Measurements from ENCODE around the gene ABTB2.

The ABTB2 gene

GRCh38 chr11:34341096-34341495 lies 16.7 kb downstream of the ABTB2 start:
- no peak for DNase-seq

GRCh38 chr11:34340653-34341052 lies 17.2 kb downstream of the ABTB2 start:
- no peak for DNase-seq

- DNase-seq: no peak
Measured at GRCh38 chr11:34339149-34340064, 18.4 kb downstream of the ABTB2 start.

DNA sequence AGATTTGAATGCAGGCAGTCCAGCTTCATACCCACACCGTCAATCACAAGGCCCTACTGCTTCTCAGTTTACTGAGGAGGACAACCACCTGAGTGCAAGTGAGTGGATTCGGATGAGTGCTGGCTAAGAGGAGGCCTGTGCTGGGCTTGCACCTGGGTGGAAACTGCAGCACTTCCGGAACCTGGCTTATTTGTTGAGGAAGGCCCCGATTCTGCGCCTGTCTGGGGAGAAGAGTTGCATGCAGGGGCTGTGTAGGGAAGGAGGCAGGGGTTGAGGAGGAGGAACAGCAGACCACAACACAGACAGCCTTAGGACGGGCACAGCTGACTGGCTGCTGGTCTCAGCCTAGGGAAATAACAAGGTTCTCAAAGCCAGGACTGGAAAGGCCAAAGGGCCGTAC lies 20.8 kb downstream of the ABTB2 start:
- peak; percentile 94 for DNase-seq

DNA sequence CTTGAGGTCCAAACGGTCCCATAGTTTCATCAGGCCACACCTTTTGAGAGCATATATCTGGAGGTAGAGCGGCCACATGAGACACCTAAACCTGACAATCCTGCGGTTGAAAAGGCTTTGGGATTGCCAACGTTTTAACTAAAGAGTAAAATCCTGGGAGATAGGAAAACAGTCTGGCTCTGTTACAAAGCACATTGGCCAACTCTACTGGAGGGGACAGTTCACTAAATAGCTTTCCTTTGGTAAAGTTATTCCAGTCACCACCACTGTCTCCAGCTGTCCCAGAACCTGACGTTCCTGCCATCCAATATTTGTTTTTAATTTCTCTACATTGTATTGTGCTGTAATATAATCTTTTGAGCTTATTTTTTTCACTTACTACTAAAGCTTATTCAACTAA lies 22.0 kb downstream of the ABTB2 start:
- DNase-seq: no peak

- no peak for DNase-seq
Measured at GRCh38 chr11:34335331-34335730, 22.5 kb downstream of the ABTB2 start.

DNA sequence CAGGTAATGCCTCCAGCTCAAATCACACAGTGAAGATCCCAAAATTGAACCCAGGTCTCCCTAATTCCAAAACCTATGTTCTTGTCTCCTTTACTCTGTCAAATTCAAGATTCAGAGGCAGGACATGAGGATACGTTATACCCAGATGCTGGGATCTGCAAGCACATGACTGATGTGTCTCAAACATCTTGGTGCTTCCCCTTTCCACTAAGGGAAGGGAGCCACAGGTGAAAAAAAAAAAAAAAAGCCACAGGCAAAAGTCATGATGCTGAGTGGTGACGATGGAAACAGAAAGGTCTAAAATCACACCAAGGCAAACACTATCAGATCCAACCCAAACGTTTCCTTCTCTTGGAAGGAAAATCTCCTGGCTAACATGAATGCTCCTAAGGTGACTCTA lies 24.0 kb downstream of the ABTB2 start:
- no peak for DNase-seq

GRCh38 chr11:34332524-34332923 lies 25.3 kb downstream of the ABTB2 start:
- no peak for DNase-seq

DNA sequence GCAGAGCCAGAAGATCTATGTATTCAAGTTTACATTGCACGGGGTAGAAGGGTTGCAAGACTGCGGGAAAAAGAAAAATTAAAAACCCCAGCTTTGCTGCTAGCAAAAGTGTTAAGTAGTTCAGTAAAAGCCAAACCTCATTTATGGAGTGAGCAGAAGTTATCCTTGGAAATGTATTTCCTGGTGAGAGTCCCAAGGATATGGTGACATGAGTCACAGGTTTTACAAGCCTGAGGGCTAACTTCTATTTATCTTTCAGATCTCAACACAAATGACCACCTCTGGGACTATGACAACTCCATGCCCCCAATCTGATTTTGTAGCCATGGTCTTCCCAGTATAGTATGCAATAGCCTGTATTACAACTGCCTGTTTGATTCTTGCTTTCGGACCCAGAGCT lies 26.1 kb downstream of the ABTB2 start:
- DNase-seq: peak; percentile 69

DNA sequence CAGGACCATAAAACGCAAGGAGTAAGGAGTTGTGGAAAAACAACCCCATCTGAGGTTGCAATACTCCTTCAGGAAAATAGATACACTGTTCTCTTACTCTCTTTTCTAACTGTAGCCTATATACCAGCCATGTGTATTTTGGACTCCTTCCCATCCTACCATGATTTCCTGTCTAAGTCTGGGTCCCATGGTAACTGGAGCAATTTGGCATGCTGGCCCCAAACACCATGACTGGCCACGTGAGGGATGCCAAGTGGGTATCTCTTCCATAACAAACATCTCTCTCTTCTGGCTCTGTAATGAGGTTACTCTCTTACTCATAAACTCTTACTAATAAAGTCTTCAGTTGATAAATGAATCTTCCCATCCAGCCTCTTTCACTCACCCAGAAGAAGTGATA lies 26.5 kb downstream of the ABTB2 start:
- peak; percentile 92 for DNase-seq

DNA sequence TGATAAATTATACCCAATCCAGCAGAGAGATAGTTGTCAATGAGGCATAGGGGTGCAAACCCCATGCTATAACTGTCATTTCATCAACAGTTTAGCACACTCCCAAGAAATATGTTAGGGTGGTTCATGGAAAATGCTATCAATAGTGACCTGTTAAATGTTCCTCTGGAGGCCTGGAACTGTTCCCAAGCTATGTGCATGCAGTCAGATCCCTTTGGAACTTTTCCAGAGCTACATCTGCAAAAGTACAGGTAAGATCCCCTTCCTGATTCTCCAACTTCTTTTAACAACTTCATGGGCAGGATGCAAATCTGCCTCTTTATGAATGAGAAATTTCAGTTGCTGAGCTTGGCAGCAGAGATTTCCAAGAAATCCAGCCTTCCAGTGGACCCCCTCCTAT lies 27.2 kb downstream of the ABTB2 start:
- DNase-seq: peak; percentile 65

- no peak for DNase-seq
Measured at GRCh38 chr11:34329876-34330275, 27.9 kb downstream of the ABTB2 start.

GRCh38 chr11:34328632-34328910 lies 29.2 kb downstream of the ABTB2 start:
- DNase-seq: peak; percentile 67

- DNase-seq: no peak
Measured at GRCh38 chr11:34327804-34328631, 29.8 kb downstream of the ABTB2 start.

DNA sequence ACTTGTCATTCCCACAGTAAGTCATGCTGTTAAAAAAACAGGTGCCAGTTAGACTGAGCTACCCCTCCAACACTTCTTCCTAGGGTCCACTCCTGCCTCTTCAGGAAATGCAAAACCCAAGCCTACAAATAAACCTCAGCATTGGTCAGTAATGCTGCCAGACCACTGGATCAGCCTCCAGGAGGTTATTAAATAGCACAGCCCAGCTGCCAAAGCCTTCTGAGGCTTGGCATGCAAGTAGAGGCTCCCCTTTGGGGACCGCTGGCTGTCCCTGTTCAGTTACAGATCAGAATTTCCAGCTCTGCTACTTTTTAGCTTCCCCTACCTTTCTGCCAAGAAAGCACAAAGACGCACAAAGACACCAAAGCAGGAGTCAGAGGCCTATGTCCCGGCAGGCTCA lies 33.3 kb downstream of the ABTB2 start:
- no peak for DNase-seq

DNA sequence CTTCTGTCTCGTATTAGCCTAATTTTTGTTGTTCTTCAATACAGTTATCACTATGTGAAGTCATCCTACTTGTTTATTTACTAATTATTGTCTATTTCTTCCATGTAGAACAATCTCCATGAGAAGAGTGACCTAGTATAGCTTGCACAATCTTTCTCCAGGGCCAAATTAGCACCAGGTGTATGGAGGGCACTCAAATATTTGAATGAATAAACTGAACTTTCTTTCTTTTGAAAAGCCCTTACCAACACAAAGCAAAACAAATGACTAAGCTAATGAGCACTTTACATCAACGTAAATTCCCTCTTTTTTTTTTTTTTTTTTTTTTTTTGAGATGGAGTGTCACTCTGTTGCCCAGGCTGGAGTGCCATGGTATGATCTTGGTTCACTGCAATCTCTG lies 34.2 kb downstream of the ABTB2 start:
- peak; percentile 53 for DNase-seq

DNA sequence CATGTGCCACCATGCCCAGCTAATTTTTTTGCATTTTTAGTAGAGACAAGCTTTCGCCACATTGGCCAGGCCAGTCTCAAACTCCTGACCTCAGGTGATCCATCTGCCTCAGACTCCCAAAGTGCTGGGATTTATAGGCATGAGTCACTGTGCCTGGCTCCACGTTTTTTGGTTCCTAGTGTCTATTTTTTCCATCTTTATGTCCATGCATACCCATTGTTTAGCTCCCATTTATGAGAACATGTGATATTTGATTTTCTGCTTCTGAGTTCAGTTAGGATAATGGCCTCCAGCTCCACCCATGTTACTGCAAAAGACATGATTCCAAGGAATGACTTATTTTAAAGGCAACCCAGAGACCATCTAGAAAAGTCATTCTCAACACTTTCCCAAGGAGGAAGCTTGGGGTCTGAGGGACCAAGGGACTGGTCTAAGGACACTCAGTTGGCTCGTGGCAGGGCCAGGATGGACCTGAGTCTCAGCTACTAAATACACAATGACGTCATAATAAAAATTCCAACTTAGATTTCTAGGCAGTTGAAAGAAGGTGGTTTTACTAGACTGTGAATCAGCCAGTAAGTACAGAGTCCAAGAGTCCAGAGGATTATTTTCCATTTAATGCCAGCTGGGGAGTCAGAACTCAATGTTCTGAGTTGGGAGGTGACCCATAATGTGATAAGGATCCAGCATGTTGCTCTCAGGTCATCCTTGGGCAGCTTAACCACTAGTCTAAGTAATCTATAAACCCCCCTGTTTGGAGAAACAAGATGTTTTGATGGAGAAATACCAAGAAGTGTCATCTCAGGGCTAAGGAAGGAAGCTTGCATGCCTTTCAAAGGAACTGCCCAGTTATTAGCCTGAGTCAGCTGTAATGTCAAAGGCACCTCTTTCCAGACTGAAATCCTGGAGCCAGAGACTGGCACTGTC lies 39.4 kb downstream of the ABTB2 start:
- DNase-seq: no peak

GRCh38 chr11:34317666-34318065 lies 40.1 kb downstream of the ABTB2 start:
- no peak for DNase-seq

DNA sequence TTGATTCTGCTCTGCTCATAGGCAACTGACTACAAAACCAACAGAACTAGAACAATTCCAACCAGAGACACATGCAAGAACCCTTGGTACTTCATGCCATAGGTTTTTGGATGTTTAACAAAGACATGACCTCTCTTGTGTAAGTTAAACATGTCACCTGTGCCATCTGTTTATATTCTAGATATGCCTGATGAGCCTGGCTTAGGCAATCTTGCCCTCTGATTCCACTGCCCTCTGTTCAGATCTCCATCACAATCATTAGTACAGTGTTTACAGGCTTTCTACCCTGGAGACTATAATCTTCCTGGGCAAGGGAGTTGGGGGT lies 40.8 kb downstream of the ABTB2 start:
- DNase-seq: no peak

GRCh38 chr11:34316347-34317035 lies 41.3 kb downstream of the ABTB2 start:
- DNase-seq: no peak

GRCh38 chr11:34315394-34315793 lies 42.4 kb downstream of the ABTB2 start:
- no peak for DNase-seq

DNA sequence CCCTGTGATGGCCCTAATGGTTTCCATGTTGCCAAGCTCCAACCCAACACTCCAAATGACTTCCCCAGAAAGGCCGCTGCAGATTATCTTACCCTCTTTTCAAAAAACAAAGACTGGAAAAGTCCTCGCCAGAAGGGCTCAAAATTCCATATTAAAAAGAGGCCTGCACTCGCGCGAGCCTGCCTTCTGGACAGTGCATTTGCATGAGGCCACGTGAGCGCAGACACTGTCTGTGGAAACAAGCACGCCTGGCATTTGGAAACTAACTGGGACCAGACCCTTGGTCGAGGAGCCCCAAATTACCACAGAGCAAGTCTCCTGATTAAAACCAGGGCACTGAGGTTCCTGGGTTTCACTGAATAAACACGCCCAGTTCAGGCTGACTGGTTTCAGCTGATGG lies 42.9 kb downstream of the ABTB2 start:
- no peak for DNase-seq

DNA sequence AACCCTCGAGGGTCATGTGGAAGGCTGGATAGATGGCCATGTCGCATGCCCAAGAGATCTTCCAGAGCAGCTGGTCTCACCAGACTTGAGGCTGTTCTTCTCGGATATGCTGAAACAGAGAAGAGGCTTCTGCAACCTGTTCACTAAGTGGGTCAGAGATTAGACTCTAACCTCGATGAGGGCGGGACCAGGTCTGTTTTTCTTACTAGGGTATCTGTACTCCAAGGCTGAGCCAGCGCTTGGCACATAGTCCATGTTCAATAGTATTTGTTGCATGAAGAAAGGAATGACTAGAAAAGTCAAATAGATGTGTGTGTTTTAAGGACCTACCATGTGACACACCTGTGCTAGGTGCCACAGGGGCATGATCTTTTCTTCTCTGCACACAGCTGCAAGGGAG lies 43.6 kb downstream of the ABTB2 start:
- no peak for DNase-seq

Measured in DMS79 treated with DMSO at 0.1 percent for 48 hours (cell line).